HS-5 (cell line): ENCODE measurements around the gene KRT6A.

Experiments used
- DNase-seq: peaks from one replicate; pipeline ENCODE4 v3.0.0-alpha.2; 2012; ENCODE audit warnings: low read depth

KRT6A gene

DNA sequence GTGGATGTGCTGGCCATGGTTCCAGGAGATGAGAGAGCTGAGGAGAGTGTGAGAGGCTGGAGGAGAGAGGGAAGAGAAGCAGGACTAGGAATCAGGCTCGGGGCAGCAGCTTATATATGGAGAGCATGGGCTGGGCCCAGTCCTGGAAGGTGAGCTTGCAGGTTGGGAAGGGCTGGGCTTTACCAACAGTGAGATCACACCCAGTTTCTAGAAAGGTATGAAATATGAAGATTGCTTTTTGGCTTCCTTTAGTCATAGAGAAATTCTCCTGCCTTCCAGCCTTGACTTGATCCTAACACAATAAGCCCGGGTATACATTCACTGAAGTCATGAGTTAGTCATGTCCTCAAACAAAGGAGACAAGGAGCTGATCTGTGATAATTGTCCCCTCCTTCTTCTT lies at the start of gene KRT6A:
KRT6A (minus strand) TSS at position 86 of the 400 bp plus-strand sequence; CDS start at position 17, 69 bp downstream.
- no peak for DNase-seq

DNA sequence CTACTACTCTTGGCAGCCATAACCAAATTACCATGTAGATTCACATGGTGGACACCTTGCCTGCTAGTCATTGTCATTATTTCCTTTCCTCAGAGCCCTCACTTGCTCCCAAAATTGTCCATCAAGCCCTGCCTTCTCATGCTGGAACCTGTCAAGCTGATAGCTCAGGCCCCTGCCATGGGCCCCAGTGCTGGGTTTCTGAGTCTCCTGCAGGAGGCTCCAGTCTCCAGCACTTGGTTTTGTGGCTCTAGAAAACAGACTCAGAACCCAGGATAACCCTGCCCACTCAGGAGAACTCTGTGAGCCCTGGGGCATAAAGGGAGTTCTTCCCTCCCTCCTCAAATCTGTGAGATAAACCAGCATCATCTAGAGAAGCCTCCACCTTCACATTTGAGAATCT lies 49.1 kb upstream of the KRT6A start:
- DNase-seq = no peak

DNA sequence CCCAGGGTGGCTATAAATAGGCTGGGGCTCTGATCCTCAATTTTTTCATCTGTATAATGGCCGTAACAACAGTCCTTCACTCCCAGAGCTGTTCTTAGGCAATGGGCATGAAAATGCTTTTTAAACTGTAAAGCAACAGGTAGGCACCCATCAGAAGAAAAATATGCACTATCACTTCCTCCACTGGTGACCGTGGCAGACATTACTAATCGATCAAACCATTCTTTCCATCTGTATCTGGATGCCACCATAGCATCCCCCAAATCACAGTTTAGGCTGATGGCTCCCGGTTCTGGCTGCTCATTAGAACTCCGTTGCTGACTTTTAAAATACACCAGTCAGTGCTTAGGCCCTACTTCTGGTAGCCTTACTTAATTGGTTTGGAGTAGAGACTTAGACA lies 48.7 kb upstream of the KRT6A start:
- no peak for DNase-seq

DNA sequence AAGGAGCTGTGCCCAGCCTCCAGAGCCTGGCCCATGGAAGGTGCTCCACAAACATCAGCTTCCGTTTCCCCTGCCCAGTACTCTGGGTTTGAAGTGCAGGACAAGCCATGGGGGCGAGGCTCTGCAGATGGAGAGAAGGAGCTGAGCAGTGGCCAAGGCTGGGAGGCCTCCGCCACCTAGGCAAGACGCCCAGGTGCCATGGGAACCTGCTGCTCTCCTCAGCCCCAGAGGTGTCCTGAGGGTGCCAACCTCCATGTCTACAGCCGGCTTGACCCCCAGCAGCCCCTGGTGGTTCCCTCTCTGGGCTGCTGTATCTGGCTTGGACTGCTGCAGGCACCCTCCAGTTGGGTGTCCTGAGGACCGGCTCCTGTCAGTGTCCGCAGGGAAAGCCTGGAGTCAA lies 47.5 kb upstream of the KRT6A start:
- DNase-seq = no peak

DNA sequence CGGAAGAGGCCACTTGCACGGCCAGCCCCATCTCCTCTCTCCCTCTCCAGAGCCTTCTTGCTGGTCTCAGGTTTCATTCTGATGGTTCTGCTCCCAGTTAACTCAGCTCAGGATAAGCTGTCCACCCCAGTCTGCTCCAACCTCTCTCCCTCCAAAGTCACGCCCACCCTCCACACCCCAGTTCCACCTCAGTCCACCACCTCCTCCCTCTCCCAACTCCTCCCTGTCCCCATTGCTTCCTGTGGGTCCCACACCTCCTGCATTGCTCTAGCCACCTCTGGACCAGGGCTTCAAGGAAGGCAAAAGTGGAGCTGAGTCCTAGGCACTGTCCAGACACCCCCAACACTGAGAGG lies 46.7 kb upstream of the KRT6A start:
- DNase-seq = no peak

DNA sequence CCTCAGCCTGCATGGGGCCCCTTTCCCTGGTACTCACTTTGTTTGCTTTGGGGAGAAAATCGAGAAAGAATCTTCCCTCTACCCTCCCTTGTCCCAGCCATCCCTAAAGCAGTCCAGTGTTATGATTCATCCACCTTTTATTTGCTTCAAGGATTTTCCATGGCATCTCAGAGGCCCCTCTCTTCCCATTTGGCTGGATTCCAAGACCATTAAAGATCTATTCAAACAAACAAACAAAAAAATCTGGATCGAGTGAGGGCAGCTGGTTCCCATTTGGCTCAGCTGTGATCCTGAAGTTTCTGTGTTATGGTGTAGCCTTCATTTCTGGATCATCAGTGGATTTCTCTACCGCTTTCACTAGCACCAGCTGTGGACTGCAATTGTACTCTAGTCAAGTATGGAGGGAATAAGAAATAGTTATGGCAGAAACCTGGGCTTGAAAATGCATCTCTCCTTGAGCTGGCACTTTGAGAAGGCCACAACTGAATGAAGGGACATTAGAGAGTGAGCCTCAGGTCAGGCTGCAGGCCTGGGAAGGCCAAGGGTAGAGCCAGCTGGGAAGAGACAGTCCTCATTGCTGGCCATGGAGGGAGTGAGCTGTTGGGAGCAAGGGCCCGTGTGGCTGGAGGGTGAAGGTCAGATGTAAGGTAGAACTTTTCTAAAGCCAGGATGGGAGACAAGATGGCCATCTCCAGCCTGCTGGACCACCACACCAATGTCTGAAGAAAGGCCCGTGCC lies 46.2 kb upstream of the KRT6A start:
- DNase-seq = peak; percentile 23

DNA sequence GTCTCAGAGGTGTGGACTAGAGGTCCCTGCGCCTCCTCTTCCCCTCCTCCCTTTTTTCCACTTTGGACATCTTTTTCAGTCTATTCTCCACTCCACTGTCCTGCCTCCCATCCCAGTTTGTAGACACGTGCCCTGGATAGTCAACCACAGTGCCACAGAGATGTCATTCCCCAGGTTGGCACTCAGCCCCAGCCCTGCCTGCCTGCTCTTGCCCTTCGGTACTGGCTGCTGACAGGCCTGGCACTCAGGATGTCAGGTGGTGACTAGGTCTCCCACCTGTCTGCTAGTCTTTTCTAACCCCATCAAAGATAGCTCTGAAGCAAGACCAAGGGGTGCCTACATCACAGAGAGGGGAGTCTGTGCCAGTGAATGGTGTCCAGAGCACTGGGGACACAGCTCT lies 44.0 kb upstream of the KRT6A start:
- no peak for DNase-seq

DNA sequence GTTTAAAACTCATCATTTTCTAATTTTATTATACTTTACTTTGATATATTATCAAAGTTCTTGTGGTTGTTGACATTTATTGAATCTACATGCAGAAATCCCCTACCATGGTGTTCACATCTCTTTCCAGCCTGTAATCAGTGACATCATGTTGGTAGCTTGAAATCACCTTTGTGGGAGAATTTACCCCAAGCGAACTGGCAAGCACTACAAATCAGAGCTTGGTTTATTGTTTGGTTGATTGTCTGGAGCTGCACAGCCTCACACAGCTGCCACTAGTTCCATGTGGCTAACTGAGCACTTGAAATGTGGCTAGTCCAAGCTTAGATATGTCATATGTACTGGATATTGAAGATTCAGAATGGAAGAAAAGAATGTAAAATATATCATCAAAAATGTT lies 42.5 kb upstream of the KRT6A start:
- no peak for DNase-seq

DNA sequence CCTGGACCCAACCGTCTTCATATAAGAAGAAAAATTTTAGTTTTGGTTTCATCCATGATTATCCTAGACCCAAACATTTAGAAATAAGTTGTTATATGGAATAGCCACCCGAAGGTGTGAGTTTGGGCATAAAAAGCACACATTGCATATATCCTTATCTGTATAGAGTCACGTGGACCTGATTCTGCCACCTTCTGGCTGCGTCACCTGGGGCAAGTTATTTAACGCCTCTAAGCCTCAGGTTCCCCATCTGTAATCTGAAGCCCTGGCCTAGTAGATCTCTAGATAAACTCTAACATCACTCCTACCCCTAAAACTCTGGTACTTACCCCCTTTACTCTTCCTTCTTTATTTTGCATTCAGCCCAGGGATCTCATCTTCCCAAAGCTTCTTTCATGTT lies 41.4 kb upstream of the KRT6A start:
- no peak for DNase-seq

DNA sequence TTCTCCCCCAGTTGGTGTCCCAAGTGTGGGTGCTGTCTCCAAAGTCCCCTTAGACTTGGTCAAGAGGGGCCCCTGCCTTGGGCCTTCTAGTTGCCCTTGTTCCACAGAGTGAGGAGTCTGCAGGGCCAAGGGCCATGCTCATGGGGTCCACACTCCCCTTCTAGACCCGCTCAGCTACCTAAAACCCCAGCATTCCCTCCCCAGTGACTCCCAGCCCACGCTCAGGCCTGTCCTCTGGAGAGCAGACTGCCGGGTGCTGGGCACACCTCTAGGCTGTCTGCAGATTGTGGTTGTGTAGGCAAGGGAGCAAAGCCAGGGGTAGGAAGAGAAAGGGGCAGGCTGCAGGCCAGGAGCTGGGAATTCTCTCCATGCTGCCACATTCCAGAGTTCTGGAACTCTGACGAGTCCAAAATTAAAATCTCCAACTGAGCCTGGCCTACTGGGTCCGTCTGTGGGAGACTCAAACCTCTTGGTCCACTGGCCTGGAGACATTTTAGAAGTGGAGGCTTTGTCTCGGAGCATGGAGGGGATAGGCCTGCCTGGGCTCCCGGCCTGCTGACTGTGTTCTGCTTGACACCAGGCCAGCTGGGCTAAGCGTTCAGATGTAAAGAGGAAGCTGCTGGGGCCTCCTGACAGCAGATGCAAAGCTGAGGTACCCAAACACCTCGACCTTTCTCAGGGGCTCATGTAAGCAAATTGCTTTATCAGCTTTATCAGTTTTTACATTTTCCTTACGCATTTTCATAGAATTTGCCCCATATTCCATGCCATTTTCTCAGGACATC lies 40.8 kb upstream of the KRT6A start:
- no peak for DNase-seq

DNA sequence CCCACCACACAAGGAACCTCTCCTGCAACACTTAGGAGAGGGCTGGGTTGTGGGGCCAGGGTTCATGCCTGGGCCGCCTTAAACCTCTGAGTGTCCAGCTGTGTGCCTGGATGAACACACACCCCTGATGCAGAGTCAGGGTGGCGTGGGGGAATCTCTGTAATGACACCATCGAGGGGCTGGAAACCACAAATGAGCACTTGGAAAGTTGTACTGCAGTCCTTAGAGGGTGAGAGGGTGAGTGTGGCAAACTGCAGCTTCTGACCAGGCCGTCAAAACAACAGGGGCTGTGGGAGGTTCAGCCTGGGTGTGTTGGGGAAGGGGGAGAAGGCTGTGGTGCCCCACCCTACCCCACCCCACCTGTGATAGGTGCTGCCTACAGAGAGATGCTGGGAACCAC lies 39.6 kb upstream of the KRT6A start:
- DNase-seq = no peak

DNA sequence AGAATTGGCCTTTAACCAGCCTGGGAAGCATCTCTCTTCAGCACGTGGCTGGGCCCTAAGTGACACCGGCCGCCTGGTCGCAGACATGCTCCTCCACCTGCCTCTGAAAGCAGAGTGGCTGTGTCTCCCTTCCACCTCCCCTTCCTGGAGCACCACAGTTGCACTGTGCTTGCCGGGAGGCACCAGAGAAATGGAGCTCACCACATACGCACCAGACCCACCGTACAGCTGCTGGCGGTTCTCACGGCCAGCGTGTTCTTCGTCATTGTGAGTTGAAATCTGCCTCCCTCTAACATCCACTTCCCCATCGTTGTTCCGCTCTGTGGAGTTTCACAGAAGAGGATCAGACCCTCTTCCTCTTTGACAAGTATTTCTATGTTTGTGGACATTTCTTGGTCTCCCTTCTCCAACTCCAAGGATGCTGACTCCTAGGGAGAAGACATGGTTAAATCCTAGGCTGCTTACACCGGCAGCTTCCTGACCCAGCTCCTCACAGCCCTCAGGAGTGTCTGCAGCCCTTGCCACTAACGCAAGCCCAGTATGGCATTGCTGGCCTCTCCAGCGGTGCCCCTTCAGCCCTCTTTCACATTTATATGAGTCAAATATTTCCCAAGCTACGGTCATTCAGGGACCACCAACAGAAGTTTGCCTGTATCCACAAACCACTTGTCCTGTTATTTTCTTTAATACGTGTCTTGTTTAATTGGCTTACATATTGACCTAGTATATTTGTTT lies 38.7 kb upstream of the KRT6A start:
- no peak for DNase-seq

DNA sequence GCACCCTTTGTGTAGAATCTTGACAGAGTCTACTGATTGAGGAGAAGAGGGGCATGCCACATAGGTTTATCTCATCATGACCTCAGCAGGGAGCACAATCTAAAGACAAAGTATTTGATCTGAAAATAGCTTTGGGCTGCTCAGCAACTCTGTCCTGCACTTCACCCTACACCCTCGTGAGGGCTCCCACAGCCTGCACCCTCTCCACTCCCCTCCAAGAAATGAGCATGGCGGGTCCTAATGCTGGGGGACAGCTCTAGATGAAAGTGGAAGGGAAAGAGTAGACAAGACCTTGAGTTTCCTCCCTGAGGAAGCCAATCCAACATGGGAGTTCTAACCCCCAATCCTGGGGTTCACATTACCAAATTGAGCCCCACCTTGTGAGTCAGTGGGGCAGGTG lies 37.8 kb upstream of the KRT6A start:
- DNase-seq = no peak

DNA sequence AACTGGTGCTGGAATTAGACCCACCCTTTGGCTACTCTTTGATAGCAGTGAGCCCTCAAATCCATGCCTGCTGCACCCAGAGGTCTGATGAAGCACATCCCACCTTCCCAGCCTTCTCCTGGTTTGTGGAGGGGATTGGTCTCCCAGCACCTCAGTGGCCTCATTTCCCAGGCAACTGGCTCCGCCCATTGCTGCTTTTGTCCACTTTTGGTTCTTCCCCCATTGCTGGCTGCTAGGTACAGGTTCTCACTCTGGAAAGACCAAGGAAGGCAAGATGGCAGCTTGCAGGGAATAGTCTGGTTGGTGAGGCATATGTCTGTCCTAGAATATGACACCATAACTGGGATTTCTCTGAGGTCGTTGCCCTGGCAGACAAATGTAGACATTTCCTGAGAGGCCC lies 37.3 kb upstream of the KRT6A start:
- no peak for DNase-seq

DNA sequence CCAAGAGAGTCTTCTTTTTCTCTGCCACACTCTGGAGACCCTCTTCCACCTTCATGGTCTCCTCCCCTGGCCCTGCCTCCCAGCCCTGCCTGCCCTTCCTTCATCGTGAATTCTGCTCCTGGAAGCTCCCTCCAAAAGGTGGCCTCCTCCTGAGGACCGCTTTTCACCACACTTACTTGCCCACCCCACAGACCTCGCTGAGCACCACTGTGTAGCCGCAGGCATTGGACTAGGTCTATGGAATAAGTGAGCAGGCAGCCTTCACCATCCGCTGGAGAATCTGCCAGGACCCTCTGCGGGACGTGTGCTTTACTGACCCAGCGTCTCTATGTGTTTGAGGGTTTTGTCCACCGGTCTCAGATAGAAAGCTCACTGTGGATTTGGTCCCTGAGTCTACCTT lies 36.8 kb upstream of the KRT6A start:
- no peak for DNase-seq

DNA sequence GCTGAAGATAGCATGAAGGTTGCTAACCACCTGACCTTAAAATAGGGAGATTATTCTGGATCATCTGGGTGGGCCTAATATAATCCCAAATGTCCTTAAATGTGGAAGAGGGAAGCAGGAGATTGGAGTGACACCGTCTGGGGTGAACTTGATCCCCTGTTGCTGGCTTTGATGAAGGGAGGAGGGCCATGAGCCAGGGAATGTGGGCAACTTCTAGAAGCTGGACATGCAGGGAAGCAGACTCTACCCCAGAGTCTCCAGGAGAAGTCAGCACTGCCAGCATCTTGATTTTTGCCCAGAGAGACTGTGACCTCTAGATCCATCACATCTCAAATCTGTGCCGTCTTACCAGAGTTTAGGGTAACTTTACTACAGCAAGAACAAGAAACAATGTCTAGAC lies 36.4 kb upstream of the KRT6A start:
- no peak for DNase-seq

DNA sequence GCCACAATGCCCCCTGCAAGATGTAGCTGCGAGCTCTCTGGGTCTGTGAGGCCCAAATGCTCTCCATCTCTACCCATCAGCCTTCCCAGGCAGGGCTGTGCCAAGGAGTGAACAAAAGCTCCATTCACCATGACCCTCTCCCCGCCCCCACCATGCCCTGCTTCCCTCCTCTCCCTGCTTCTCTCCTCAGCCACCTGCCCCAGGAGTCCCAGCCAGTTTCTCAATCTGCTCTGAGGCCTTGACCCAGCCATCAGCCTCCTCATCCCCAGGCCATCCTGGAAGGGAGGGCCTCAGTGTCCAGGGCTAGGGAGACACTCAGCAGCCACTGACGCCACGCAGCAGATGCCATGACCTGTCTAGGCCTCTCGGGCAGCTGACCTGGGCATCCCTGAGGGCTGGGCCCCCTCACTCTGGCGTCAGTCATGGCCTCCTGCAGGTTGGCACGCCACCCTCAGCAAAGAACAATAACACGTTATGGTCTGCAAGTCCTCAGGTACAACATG lies 35.6 kb upstream of the KRT6A start:
- no peak for DNase-seq

DNA sequence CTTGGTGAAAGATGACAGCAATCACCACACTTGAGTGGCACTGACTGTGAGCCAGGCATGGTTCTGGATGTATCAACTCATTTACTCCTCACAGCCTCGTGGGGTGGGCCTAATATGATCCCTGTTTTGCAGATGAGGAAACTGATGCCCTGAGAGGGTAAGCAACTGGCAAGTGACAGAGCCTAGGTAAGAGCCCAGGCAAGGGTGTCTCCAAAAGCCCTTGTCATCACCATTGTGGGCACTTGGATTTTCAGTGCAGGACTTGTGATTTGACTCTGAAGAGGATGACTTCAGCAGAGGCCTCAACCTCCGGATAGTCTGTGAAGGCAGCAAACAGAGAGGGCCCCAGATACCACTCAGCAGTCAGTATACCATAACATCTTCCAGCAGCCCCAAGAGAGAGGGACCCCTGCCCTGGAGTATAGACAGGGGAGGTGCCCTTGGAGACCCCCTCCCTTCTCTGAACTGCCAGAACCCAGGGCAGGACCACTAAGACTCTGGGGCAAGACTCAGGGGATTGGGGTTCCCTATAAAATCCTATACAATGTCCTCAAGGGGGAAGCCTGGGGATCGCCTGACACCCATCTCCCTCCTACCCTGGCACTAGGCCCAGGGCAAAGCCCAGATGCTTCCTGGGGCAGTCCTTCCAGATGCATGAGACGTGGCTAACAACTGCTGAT lies 34.2 kb upstream of the KRT6A start:
- DNase-seq = no peak

DNA sequence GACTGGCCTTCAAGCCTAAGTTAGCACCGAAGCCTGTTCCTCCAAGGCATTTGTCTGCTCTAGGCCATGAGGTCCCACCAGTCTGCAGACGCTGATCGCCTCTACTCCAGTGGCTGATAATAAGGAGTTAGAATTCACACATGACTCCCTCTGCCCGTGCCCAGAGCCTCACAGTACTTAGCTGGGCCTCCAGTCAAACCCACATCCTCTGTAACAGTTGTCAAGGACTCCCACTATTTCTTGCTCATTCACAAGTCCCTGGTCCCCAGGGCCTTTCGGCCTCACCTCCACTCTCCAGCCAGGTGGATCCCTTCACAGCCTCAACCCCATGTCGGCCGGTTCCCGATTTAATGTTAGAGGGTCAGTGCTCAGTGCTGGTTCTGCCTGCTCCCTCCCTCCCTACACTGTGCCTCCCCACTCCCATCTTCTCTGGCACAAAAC lies 33.5 kb upstream of the KRT6A start:
- no peak for DNase-seq

DNA sequence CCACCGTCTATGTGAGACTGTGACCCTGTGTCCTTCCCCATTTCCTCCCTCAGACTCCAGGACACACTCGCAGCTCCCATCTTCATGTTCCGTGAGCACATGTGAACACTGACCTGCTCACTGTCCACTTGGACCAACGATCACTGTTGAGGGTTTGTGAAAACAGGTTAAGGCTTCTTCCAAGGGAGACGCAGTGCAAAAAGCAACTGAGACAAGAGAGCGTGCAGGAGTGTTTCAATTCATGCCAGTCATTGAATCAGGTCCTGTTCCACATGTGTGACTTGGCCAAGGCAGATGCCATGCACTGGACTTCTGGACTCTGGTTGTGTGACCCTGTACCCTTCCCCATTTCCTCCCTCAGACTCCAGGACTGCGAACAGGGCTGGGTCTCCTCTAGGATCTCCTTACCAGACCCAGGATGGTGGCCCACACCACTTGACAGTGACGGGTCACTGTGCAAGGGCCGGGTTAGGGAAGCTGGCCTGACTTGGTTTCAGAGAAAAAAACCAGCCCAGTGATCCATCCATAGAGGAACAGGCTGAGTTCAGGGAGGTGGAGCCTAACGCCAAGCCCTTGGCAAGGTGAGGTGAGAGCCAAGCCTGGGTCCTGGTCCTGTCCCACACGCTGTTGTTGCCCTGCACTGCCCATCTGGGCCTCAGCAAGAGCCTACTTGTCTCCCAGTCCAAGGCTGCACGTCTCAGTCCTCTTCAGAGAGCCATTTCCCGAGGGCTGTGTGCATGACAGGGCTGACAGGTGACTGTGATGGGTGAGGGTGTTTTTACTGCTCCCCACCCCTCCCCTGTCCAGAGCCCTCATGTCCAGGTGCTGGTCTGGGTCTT lies 32.8 kb upstream of the KRT6A start:
- no peak for DNase-seq

DNA sequence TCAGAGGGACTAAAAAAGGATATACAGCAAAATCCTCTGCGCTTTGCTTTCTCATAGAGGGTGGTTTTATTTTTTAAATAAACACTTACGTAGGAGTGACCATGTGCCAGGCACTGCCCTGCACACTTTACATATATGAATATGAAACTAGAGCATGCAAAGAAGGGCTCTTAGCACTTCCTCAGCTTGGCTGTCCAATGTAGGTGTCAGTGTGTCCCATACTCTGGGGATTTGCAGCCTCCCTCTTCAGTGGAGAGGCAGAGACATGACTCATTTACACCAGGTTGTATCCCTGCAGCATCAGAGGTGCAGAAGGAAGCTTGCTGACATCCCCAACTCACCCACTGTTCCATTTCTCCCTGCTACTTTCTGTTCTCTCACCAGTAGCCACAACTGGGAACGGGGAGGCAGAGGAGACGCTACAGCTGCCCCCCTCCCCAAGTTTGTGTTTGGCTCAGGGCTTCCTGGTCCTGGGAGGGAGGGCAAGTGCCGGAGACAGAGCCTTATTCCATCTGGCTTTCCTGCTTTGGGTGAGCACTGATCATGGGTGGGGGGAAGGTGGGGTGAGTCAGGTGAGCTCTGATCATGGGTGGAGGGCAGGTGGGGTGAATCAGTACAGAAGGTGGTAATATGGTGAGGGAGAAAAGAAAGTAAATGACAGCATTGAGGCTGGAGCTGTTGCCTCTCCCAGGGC lies 32.0 kb upstream of the KRT6A start:
- no peak for DNase-seq
